ENCODE results near the gene CBLIF. TPM values are rescaled to one million over a fixed set of nuclear protein-coding genes. Genes with fewer than 3 reads are reported as not detected.
"Not testable (repeated sequence)": the region's sequence is repeated elsewhere in the genome, so short reads cannot be mapped to it uniquely, and the experiment has no call there.

The CBLIF gene
- not detected for total RNA-seq

GRCh38 chr11:59845399-59845798 is at the start of gene CBLIF:
Gene CBLIF, minus strand, starts transcription at chr11:59845499. Its CDS starts 46 bp downstream, at chr11:59845453.
- intact Hi-C loops (cut with DNase I): no loop called here
- Histone ChIP-seq H3K4me3 (no peak within 1 kb of the TSS), H3K9me3 (no peaks in the 10 kb centered on the region), H3K27ac (no peak within 1 kb of the TSS), H3K36me3 (no peaks in the 10 kb centered on the region), H3K27me3 (no peaks in the 10 kb centered on the region), H3K4me1 (no peaks in the 10 kb centered on the region)
- DNase-seq (ENCODE audit: extremely low spot score in 2 of 2): no peak
- TF ChIP-seq POLR2AphosphoS5 (IDR thresholded peaks at IDR 0.05; ENCODE audit: insufficient read depth in 1 of 2, low read depth in 1 of 2): no peak
- no peak for TF ChIP-seq CTCF (IDR thresholded peaks at IDR 0.05)
- no peak for TF ChIP-seq POLR2A (IDR thresholded peaks at IDR 0.05)

GRCh38 chr11:59894616-59895015 is 49.3 kb upstream of the CBLIF start:
- intact Hi-C loops (cut with DNase I): no loop called here
- TF ChIP-seq CTCF (IDR thresholded peaks at IDR 0.05) (no peak), POLR2A (IDR thresholded peaks at IDR 0.05) (no peak), POLR2AphosphoS5 (IDR thresholded peaks at IDR 0.05; ENCODE audit: insufficient read depth in 1 of 2, low read depth in 1 of 2) (no peak)
- no peak overlapping the region for H3K27ac ChIP-seq
- no peaks in the 10 kb centered on the region for H3K27me3 ChIP-seq
- no peak overlapping the region for H3K4me3 ChIP-seq
- DNase-seq (ENCODE audit: extremely low spot score in 2 of 2): no peak
- H3K4me1 ChIP-seq: no peaks in the 10 kb centered on the region
- H3K36me3 ChIP-seq: no peaks in the 10 kb centered on the region
- H3K9me3 ChIP-seq: no peaks in the 10 kb centered on the region

- H3K4me1 ChIP-seq: no peaks in the 10 kb centered on the region
- no peaks in the 10 kb centered on the region for H3K9me3 ChIP-seq
- no peak for DNase-seq (ENCODE audit: extremely low spot score in 2 of 2)
- no peaks in the 10 kb centered on the region for H3K27me3 ChIP-seq
- no peak overlapping the region for H3K4me3 ChIP-seq
- H3K27ac ChIP-seq: no peak overlapping the region
- intact Hi-C loops (cut with DNase I): no loop called here
- no peaks in the 10 kb centered on the region for H3K36me3 ChIP-seq
- no peak for TF ChIP-seq CTCF (IDR thresholded peaks at IDR 0.05)
- TF ChIP-seq POLR2AphosphoS5 (IDR thresholded peaks at IDR 0.05; ENCODE audit: insufficient read depth in 1 of 2, low read depth in 1 of 2): no peak
- no peak for TF ChIP-seq POLR2A (IDR thresholded peaks at IDR 0.05)
Measured at GRCh38 chr11:59891781-59892181, 46.5 kb upstream of the CBLIF start.

GRCh38 chr11:59887156-59887555 is 41.9 kb upstream of the CBLIF start:
- H3K9me3 ChIP-seq; H3K27me3 ChIP-seq; H3K4me3 ChIP-seq; H3K4me1 ChIP-seq; H3K27ac ChIP-seq; H3K36me3 ChIP-seq; intact Hi-C loops (cut with DNase I); DNase-seq (ENCODE audit: extremely low spot score in 2 of 2): not testable (repeated sequence)

- H3K4me3 ChIP-seq: no peak overlapping the region
- intact Hi-C loops (cut with DNase I): no loop called here
- no peak overlapping the region for H3K27ac ChIP-seq
- no peaks in the 10 kb centered on the region for H3K27me3 ChIP-seq
- no peaks in the 10 kb centered on the region for H3K9me3 ChIP-seq
- H3K36me3 ChIP-seq: no peaks in the 10 kb centered on the region
- H3K4me1 ChIP-seq: no peaks in the 10 kb centered on the region
- TF ChIP-seq POLR2A (IDR thresholded peaks at IDR 0.05) (no peak), CTCF (IDR thresholded peaks at IDR 0.05) (no peak), POLR2AphosphoS5 (IDR thresholded peaks at IDR 0.05; ENCODE audit: insufficient read depth in 1 of 2, low read depth in 1 of 2) (no peak)
- no peak for DNase-seq (ENCODE audit: extremely low spot score in 2 of 2)
Measured at GRCh38 chr11:59883597-59883996, 38.3 kb upstream of the CBLIF start.

- DNase-seq (ENCODE audit: extremely low spot score in 2 of 2): no peak
- H3K27ac ChIP-seq: no peak overlapping the region
- no peak overlapping the region for H3K4me3 ChIP-seq
- no peaks in the 10 kb centered on the region for H3K4me1 ChIP-seq
- no peak for TF ChIP-seq CTCF (IDR thresholded peaks at IDR 0.05)
- TF ChIP-seq POLR2A (IDR thresholded peaks at IDR 0.05): no peak
- no peak for TF ChIP-seq POLR2AphosphoS5 (IDR thresholded peaks at IDR 0.05; ENCODE audit: insufficient read depth in 1 of 2, low read depth in 1 of 2)
- no peaks in the 10 kb centered on the region for H3K9me3 ChIP-seq
- no peaks in the 10 kb centered on the region for H3K36me3 ChIP-seq
- intact Hi-C loops (cut with DNase I): no loop called here
- no peaks in the 10 kb centered on the region for H3K27me3 ChIP-seq
Measured at GRCh38 chr11:59879567-59879966, 34.3 kb upstream of the CBLIF start.
